Stimulated activated effector memory CD8-positive, alpha-beta T cell treated with anti-CD3 and anti-CD28 coated beads, Interleukin-12 subunit alpha, Interleukin-12 subunit beta, amount 100 ng/mL, for 72 hours (primary cell): ENCODE data around the gene LGR6.

ENCODE experiments used
- ATAC-seq: fragments of 150-1000 bp; cut with Tn5 transposase; 2 replicates; pipeline ENCODE4 v1.10.0; 2021
- DNase-seq, 2 donors: peaks; one replicate each; pipeline ENCODE4 v3.0.0; 2021 to 2022; ENCODE audit warnings: low spot score in 2 of 2
- H3K27ac Mint-ChIP-seq: one replicate; pipeline ENCODE4 v1.8.0; 2022; ENCODE audit warnings: mild to moderate bottlenecking, mixed read lengths
- H3K36me3 Mint-ChIP-seq: one replicate; pipeline ENCODE4 v1.8.0; 2022; ENCODE audit warnings: mild to moderate bottlenecking, mixed read lengths
- H3K4me1 Mint-ChIP-seq: one replicate; pipeline ENCODE4 v1.8.0; 2022; ENCODE audit warnings: mixed read lengths
- H3K4me3 Mint-ChIP-seq: one replicate; pipeline ENCODE4 v1.8.0; 2022; ENCODE audit warnings: mild to moderate bottlenecking, mixed read lengths
- H3K9me3 Mint-ChIP-seq: one replicate; pipeline ENCODE4 v1.8.0; 2022; ENCODE audit warnings: mixed read lengths

LGR6 gene

DNA sequence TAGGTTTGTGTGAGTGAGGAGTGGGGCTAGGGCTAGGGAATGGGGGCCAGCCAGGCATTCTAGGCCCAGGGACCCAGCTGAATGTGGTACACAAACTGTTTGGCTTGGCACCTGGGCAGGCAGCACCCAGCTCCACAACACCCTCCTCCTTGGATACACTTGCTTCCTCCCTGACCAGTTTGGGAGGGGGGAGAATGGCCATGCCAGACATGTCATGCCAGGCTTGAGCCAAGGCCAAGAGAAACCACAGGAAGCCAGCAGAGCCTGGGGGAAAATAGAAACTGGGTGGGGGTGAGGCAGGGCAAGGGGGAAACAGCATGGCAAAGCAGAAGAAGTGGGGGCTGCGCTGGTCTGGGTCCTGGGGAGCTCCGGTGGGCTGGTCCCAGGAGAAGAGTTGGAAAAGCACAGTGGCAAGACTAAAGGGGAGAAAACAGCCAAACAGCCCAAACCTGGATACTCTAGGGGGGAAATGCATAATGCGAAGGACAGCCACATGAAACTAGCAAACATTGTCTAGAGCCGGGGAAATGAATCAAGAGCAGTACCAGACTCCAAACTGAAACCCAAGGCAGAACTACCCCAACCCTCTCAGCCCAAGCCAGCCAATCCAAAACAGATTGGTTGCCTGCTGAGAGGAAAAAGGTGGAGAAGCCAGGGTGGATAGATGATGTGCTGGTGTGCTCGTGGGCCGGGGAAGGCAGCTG is 47.9 kb downstream of the LGR6 start:
- no peaks in the 10 kb centered on the region for H3K9me3 Mint-ChIP-seq
- no peak overlapping the region for H3K27ac Mint-ChIP-seq
- DNase-seq (no peak), ATAC-seq (no peak)
- H3K36me3 Mint-ChIP-seq: no peaks in the 10 kb centered on the region
- H3K4me3 Mint-ChIP-seq: no peak overlapping the region
- H3K4me1 Mint-ChIP-seq: peaks cover 7% of the 10 kb centered on the region

DNA sequence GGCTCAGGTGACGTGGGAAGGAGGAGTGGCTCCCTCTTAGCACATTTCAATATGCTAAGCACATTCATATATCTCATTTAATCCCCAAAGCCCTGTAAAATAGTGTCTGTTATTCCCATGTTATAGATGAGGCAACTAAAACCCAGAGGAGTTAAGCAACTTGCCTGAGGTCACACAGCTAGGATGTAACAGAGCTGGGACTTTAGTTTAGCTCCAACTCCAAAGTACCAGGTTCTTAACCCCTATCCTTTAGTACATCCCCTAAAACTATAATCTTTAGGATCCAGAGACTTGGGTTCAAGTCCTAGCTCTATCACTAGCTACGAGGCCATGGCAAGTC is 48.5 kb downstream of the LGR6 start:
- ATAC-seq (no peak), DNase-seq (no peak)
- peaks cover 2% of the 10 kb centered on the region for H3K4me1 Mint-ChIP-seq
- peak overlapping the region; percentile 48 for H3K27ac Mint-ChIP-seq
- H3K4me3 Mint-ChIP-seq: no peak overlapping the region
- H3K36me3 Mint-ChIP-seq: no peaks in the 10 kb centered on the region
- H3K9me3 Mint-ChIP-seq: no peaks in the 10 kb centered on the region

DNA sequence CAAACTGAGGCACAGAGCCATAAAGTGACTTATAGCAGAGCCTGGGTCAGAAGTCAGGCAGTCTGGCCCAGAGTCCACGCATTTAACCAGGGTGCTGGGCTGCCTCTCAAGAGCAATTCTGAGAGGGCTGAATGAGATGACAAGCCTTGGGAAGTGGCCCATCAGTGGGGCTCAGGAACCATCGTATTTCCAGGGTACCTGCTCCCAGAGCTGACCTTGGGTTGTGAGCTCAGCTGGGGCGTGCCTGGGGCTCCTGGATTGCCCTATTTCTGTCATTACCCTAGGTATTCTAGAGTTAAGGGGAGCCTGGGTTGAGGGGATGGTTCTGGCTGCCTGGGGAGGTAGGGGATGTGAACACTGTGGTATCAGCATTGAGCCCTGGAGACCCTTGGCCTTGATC is 49.4 kb downstream of the LGR6 start:
- no peaks in the 10 kb centered on the region for H3K36me3 Mint-ChIP-seq
- DNase-seq (no peak), ATAC-seq (no peak)

DNA sequence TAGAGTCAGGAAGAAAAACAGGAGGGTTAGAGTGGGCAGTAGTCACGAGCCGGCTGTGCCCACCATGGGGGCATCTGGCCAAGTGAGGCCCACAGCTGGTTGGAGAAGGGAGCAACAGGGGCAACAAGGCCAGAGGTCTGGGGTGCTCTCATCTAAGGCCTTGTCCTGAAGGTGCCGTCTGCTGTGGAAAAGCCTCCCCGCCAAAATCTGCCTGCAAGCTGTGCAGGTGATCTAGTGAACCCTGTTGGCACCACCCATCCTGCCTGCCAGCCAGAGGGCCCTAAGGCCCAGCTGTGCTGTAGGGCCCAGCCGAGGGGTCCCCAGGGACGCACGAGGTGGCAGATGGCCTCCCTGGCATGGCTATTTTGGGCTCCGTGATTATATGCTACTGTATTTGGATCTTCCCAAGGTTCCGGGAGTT is 51.3 kb downstream of the LGR6 start:
- peak overlapping the region; percentile 69 for H3K27ac Mint-ChIP-seq

More for the DNA sequence above, 49.4 kb downstream of the LGR6 start:
- no peaks in the 10 kb centered on the region for H3K9me3 Mint-ChIP-seq
- no peaks in the 10 kb centered on the region for H3K4me1 Mint-ChIP-seq
- H3K27ac Mint-ChIP-seq: peak overlapping the region; percentile 48
- H3K4me3 Mint-ChIP-seq: no peak overlapping the region

DNA sequence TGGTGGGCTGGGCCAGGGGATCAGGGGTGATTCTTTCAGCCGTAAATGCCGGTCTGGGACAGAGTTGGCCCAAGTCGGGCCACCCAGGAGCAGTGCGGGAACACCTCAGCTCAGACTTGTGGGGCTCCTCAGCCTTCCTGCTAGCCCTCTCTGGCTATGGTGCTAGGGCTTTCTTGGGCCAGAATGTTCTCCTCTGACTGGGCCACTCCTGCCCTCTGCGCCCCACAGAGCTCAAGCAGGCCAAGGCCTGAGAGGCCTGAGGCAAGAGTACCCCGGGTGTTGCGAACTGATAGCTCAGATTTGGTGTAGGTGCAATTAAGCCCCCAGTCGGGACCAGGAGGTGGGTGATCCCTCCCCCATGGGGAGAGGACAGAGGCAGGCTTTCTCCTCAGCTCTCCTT is 51.8 kb downstream of the LGR6 start:
- DNase-seq (no peak), ATAC-seq (no peak)
- no peaks in the 10 kb centered on the region for H3K36me3 Mint-ChIP-seq
- H3K4me3 Mint-ChIP-seq: no peak overlapping the region
- H3K9me3 Mint-ChIP-seq: no peaks in the 10 kb centered on the region
- no peak overlapping the region for H3K27ac Mint-ChIP-seq
- H3K4me1 Mint-ChIP-seq: no peaks in the 10 kb centered on the region

More for the DNA sequence above, 51.3 kb downstream of the LGR6 start:
- no peak overlapping the region for H3K4me3 Mint-ChIP-seq
- ATAC-seq (no peak), DNase-seq (no peak)
- no peaks in the 10 kb centered on the region for H3K36me3 Mint-ChIP-seq
- no peaks in the 10 kb centered on the region for H3K9me3 Mint-ChIP-seq
- no peaks in the 10 kb centered on the region for H3K4me1 Mint-ChIP-seq

DNA sequence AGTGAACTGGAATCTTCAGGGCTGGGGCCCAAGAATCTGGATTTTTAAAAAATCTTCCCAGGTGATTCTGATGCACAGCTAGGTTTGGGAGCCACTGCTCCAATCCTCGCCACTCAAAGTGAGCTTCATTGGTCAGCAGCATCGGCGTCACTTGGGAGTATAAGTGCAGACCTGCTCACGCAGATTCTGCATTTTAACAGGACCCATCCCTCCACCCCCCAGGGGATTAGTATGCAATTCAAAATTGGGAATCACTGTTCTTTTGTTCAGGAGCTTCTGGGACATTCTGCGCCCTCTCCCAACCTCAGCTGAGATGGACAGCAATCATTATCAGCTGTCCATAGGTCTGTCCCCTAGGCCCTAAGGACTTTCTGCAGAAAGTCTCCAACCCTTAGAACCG is 53.5 kb downstream of the LGR6 start:
- ATAC-seq (no peak), DNase-seq (no peak)
- Mint-ChIP-seq H3K27ac (no peak overlapping the region), H3K4me1 (no peaks in the 10 kb centered on the region), H3K36me3 (no peaks in the 10 kb centered on the region), H3K9me3 (no peaks in the 10 kb centered on the region), H3K4me3 (no peak overlapping the region)

DNA sequence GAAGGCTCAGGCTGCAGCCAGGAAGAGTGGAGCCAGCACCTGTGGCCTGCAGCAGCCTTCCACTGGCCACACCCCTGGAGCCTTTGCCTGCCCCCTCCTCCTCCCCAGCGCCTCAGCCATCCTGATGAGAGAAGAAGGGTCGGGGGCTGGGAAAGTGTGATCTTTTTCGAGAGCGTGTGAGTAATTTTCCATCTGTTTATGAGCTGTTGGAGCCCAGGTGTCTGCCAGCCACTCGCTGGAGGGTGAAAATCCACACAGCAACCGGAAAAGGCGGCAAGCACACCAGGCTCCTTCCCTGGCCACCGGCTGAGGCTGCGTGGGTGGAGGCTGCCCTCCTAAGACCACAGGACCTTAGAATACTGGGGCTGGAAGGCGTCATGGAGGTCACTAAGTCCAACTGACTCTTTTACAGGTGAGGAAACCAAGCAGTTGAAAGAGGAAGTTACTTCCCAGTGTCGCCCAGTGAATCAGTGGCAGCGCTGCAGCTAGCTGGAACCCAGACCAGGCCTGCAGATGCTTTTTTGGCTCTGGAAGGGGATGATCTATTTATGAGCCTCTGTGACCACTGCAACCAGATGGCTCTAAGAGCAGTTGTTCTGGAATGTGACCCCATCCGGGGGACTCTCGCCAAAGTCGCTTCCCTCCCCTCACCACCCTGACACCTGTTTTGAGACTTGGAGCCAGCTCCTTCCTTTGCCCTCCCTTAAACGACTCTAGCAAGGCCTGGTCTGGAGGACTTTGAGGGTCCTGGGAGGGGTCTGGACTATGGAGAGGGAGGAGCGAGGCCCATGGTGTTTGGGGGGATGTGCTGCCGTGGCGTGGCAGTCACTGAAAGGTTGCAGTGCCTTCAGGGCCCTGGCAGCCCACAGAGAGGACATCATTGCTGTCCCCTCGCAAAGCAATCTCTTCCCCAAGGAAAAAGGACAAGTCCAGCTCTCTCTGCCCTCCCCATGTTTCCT is 54.5 kb downstream of the LGR6 start:
- Mint-ChIP-seq H3K4me1 (no peaks in the 10 kb centered on the region), H3K36me3 (no peaks in the 10 kb centered on the region), H3K4me3 (no peak overlapping the region), H3K9me3 (no peaks in the 10 kb centered on the region), H3K27ac (no peak overlapping the region)
- no peak for ATAC-seq
- no peak for DNase-seq

DNA sequence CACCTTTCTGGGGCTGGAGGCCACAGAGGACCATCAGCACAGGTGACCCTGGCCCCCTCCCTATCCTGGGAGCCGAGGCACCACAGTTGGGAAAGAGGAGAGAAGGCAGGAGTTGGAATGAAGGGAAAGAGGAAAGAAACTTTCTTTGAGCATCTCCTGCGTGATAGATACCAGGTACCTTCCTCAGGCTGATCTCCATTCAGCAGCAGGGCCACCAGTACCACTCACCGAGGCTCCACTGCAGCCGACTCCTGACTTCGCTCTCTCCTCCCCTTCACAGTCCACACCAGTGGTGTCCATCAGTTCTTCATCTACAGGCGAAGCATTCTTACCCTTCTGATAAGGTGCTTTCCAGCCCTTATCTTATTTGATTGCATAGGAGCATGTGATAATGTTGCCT is 55.3 kb downstream of the LGR6 start:
- no peaks in the 10 kb centered on the region for H3K9me3 Mint-ChIP-seq
- H3K27ac Mint-ChIP-seq: no peak overlapping the region
- no peaks in the 10 kb centered on the region for H3K4me1 Mint-ChIP-seq
- DNase-seq (no peak), ATAC-seq (no peak)
- no peaks in the 10 kb centered on the region for H3K36me3 Mint-ChIP-seq
- H3K4me3 Mint-ChIP-seq: no peak overlapping the region

DNA sequence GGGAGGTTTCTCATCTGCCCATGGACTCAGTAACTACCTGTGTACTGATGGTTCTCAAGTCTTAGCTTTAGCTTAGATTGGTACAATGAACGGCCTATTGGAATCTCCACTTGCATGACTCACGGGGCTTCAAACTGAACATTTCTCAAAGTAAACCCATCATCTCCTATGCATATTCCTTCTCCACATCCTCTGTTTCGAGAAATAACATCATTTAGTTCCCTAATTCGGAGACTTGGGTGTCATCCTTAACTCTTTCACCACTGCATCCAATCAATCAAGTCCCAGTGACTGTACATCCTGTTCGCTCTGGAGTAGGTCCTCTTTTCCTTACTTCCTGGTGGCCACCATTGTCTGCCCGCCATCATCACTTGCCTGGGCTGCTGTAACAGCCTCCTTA is 55.8 kb downstream of the LGR6 start:
- ATAC-seq (no peak), DNase-seq (no peak)
- Mint-ChIP-seq H3K36me3 (no peaks in the 10 kb centered on the region), H3K9me3 (no peaks in the 10 kb centered on the region), H3K27ac (no peak overlapping the region), H3K4me1 (no peaks in the 10 kb centered on the region), H3K4me3 (no peak overlapping the region)

DNA sequence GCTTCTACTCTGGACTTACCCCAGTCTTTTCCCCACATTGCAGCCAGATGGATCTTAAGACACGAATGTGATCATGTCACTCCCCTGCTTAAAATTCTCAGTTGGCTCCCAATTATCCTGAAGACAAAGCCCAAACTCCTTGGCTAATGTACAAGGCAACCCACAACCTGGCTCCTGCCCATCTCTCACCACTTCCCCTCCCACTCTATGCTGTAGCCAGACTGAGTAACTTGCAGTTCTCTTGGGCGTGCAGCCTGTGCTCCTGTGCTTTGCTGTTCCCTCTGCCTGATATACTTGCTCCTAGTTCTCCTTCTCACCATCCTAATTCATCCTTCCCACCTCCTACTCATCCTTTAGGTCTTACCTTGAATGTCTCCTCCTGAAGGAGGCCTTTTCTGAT is 56.2 kb downstream of the LGR6 start:
- no peak for ATAC-seq
- no peak overlapping the region for H3K27ac Mint-ChIP-seq
- H3K4me3 Mint-ChIP-seq: no peak overlapping the region
- H3K9me3 Mint-ChIP-seq: no peaks in the 10 kb centered on the region
- DNase-seq: no peak
- no peaks in the 10 kb centered on the region for H3K36me3 Mint-ChIP-seq
- no peaks in the 10 kb centered on the region for H3K4me1 Mint-ChIP-seq

DNA sequence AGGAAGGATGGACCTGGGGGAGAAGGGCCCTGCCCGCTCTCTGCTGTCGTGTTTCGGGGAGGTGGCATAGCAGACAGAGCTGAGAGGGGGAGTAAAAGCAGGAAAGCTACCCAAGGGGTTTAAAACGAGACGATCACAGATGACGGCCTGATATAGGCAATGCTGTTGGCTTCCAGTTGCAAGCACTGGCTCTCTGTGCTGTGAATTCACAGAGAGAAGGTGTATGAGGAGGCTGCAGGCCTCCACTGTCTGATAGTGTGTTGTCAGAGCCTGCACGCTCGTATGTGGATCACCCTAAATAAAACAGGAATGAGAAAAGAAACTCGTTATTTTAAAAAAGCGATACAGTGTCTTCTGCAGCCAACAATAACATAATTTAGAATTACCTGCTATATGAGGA is 57.4 kb downstream of the LGR6 start:
- Mint-ChIP-seq H3K4me3 (no peak overlapping the region), H3K27ac (peak overlapping the region; percentile 5), H3K36me3 (no peaks in the 10 kb centered on the region), H3K9me3 (no peaks in the 10 kb centered on the region), H3K4me1 (no peaks in the 10 kb centered on the region)
- DNase-seq (no peak), ATAC-seq (no peak)

DNA sequence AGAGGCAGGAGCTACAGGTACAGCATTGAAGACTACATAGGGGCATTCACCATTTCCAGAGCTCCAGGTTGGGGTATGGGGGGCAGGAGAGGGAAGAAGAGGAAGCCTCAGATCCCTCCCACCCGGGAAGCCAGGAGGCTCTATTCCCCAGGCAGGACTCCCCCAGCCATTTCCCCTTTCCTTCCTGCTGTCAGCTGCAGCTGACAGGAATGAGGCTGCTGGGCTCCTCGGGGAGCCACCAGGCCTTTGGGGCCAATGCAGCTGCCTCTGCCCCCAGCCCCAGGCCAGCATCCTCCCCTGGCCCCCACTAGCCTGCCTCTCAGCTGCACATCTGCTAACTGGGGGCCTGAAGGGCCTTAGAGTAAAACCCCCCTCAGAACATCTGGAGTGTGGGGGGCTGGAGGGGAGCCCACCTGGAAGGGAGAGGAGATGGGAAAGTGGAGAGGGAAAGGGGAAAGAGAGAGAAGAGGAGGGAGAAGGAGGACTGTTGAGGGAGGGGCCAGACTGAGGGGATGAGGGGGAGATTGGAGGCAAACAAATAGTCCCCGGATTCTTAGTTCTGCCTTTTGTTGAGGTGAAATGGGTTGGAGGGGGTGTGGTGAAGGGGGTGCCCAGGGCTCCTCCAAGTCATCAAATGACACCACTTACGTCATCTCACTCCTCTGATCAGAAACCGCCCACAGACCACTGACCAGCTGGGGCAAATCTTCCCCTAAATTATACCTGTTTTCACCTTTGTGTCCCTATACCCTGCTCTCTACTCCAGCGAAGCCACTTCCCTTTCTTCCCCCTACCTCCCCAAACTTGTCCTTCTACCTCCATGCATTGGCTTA is 58.0 kb downstream of the LGR6 start:
- H3K4me1 Mint-ChIP-seq: no peaks in the 10 kb centered on the region
- no peaks in the 10 kb centered on the region for H3K36me3 Mint-ChIP-seq
- DNase-seq (no peak), ATAC-seq (peak; percentile 40)
- peak overlapping the region; percentile 5 for H3K27ac Mint-ChIP-seq
- H3K9me3 Mint-ChIP-seq: no peaks in the 10 kb centered on the region
- no peak overlapping the region for H3K4me3 Mint-ChIP-seq

DNA sequence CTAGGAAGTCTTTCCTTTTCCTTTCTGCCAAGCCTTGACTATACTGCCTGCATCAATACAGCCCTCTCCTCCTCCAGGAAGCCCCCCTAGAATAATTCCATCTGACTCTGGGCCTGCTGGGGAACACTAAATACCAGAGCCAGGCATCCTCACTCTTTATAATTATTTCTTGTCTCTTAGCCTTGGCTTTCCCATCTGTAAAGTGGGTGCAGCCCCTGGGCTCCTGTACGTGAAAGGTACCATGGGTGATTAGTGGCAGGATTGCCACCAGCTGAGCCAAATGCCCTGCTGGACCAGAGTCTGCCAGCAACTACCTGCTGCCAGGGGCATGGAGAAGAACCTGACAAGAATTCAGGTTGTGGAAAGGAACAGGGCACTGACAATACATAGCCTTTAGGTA is 58.7 kb downstream of the LGR6 start:
- DNase-seq (no peak), ATAC-seq (no peak)
- Mint-ChIP-seq H3K9me3 (no peaks in the 10 kb centered on the region), H3K4me3 (no peak overlapping the region), H3K36me3 (no peaks in the 10 kb centered on the region), H3K27ac (peak overlapping the region; percentile 5), H3K4me1 (no peaks in the 10 kb centered on the region)

DNA sequence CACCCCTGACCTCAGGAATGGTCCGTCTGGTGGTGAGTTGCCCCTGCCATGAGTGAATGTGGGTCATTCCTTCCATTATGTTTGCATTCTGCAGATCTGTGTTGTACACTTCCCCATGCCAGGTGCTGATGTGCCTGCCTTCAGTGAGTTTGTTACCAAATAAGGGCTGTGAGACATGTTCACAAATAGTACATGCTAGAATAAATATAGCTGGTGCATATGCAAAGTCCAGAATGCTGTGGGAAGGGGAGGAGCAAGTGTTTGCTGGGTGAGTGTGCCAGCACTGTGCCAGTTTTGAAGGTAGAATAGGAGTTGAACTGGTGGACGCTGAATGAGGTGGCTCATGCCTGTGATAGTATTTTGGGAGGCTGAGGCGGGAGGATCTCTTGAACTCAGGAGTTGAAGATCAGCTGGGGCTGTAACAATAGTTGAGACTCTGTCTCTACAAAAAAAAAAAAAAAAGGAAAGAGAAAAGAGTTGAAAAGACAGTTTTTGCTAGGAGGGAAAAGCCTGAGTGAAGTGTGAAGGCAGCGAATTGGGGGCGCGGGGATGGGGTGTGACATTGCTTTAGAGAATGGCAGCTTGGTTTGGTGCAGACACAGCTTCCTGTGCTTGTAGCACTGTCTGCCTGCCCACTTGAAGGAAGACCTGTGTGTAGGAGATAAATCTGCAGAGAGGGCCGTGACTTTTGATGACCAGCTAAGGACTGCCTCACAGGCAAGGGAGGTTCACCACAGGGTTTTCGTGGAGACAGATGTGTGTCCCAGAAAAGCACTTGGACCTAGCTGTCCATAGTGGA is 61.1 kb downstream of the LGR6 start:
- H3K9me3 Mint-ChIP-seq: no peaks in the 10 kb centered on the region
- H3K4me3 Mint-ChIP-seq: no peak overlapping the region
- no peaks in the 10 kb centered on the region for H3K4me1 Mint-ChIP-seq
- ATAC-seq (peak; percentile 45), DNase-seq (no peak)
- no peaks in the 10 kb centered on the region for H3K36me3 Mint-ChIP-seq
- no peak overlapping the region for H3K27ac Mint-ChIP-seq

DNA sequence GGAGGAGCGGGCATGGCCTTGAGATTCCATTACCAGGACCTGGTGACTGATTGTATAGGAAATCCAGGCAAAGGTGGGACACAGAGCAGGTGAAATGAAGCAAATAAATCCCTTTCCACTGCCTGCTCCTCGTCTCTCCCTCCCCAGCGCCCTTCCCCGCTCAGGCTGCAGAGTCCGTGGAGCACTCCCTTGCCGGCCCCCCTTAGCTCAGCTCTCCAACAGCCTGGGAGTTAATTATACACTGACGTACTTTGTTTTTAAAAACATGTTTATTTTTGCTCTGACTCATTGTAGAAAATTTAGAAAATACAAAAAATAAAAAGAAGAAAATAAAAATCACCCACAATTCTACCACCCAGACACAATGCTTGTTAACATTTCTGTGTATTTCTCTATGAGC is 61.7 kb downstream of the LGR6 start:
- ATAC-seq (no peak), DNase-seq (no peak)
- Mint-ChIP-seq H3K27ac (no peak overlapping the region), H3K4me3 (no peak overlapping the region), H3K9me3 (no peaks in the 10 kb centered on the region), H3K4me1 (no peaks in the 10 kb centered on the region), H3K36me3 (no peaks in the 10 kb centered on the region)
